ENCODE results near the gene EDARADD.
"Not testable (repeated sequence)": the region's sequence is repeated elsewhere in the genome, so short reads cannot be mapped to it uniquely, and the experiment has no call there.

The EDARADD gene

DNA sequence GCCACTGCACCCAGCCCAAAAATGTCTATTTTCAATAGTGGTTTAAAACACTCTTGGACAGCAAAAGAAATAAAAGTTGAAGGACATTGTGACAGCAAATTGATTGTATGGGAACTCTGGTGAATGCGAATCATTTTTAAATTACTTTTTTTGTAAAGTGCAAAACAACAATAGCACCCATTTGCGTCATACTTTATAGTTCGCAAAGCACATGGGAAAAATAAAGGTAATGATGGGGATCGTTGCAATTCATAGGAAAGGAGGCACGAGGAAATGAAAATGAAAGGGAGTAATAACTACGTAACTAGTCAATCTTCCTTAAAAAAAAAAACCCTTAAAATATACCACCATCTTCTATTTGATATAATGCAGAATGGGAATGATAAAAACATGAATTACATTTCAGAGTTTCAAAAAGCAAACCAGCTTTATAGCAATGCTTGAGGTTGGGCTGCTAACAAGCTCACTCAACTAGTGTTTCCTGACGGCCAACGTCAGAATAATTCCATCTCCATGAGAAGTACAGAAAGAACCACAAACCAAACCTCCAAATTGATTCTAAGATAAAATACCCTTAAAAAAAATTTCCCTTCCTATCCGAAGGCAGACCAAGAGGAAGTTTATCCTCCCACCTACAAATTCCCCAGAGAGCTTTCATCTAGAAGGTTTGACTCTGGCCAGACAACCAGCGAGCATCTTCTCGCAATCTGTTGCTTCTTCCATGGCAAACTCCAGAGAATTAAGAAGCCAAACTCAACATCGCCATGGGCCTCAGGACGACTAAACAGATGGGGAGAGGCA is at the start of gene EDARADD:
TSS of gene EDARADD (plus strand) at position 606 of the 801 bp plus-strand sequence. CDS start at position 765, 159 bp downstream.
- no peak for DNase-seq (ENCODE audit: low spot score)

GRCh38 chr1:236345728-236346127 is 48.4 kb upstream of the EDARADD start:
- DNase-seq (ENCODE audit: low spot score): no peak

- no peak for DNase-seq (ENCODE audit: low spot score)
These were observed 46.0 kb upstream of the EDARADD start for GRCh38 chr1:236348071-236348470.

GRCh38 chr1:236350308-236350707 is 43.8 kb upstream of the EDARADD start:
- no peak for DNase-seq (ENCODE audit: low spot score)

GRCh38 chr1:236351875-236352573 is 42.1 kb upstream of the EDARADD start:
- DNase-seq (ENCODE audit: low spot score): no peak

DNA sequence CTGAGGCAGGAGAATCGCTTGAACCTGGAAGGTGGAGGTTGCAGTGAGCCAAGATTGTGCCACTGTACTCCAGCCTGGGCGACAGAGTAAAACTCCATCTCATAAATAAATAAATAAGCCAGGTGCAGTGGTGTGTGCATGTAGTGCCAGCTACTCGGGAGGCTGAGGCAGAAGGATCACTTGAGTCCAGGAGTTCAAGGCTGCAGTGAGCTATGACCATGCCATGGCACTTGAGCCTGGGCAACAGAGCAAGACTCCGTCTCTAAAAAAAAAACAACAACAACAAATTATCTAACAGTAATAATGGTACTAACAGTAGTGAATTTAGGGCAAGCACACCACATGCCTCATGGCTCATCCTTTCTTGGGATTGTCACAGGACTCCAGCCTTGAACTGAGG is 41.3 kb upstream of the EDARADD start:
- not testable (repeated sequence) for DNase-seq (ENCODE audit: low spot score)

DNA sequence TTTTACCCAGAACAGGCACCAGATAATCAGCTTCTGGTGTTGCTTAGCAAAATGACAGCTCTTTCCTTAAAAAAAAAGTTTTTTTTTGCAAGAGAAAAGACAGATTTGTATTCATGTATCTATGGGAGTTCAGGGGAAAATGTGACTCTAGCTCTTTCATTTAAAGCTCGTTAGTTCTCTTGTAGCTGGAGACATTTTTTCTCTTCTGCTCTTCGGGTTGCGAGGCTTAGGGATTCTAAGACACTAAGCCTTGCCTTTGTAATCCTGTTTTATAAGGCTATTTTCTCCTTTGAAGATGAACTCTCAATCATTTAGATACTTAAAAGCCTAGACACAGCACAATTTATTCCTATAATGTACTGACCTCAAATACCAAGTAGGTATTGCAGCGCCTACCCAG is 40.3 kb upstream of the EDARADD start:
- DNase-seq (ENCODE audit: low spot score): no peak

DNA sequence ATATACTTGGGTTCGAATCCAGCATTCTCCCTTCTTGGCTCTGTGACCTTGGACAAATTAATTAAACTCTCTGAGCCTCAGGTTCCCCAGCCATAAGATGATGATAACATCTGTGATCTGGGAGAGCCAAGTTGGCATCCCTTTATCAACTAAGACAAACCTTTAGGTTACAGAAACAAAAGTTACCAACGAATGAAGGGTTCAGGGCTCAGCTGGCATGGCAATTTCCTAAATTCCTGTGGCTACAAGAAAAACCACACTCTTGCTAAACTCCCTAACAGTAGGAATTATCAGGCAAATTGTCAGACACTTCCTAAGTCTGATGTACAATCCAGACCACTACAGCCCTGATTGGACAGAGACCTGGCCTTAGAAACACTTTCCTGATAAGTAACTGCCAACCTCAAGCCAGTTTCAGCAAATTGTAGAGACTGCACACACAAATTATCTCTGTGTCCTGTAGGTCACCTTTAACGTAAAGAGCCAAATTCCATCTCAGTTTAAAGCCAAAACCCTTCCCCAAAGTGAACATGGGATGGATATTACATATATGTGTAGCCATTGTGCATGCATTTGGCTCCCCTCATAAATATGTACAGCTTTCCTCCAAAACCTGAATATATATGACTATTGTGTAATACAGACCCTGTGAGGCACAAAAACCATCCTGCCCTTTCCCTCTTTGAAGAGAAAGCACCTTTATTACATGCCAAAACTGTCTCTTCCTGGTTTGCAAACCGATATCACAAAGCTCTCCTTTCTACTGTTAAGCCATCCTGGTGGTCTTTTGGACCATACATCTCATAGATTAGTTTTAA is 39.5 kb upstream of the EDARADD start:
- DNase-seq (ENCODE audit: low spot score): no peak

- DNase-seq (ENCODE audit: low spot score): no peak
These were observed 37.9 kb upstream of the EDARADD start for GRCh38 chr1:236356141-236356540.

- no peak for DNase-seq (ENCODE audit: low spot score)
These were observed 32.0 kb upstream of the EDARADD start for GRCh38 chr1:236361909-236362590.

GRCh38 chr1:236363237-236363636 is 30.8 kb upstream of the EDARADD start:
- no peak for DNase-seq (ENCODE audit: low spot score)

GRCh38 chr1:236365999-236366570 is 28.0 kb upstream of the EDARADD start:
- DNase-seq (ENCODE audit: low spot score): no peak

- not testable (repeated sequence) for DNase-seq (ENCODE audit: low spot score)
These were observed 27.4 kb upstream of the EDARADD start for GRCh38 chr1:236366681-236367080.

GRCh38 chr1:236370420-236370819 is 23.7 kb upstream of the EDARADD start:
- no peak for DNase-seq (ENCODE audit: low spot score)

- DNase-seq (ENCODE audit: low spot score): no peak
These were observed 23.0 kb upstream of the EDARADD start for GRCh38 chr1:236371083-236371482.

GRCh38 chr1:236377832-236378535 is 16.1 kb upstream of the EDARADD start:
- no peak for DNase-seq (ENCODE audit: low spot score)

GRCh38 chr1:236381565-236382158 is 12.4 kb upstream of the EDARADD start:
- DNase-seq (ENCODE audit: low spot score): no peak

GRCh38 chr1:236388332-236388731 is 5.8 kb upstream of the EDARADD start:
- no peak for DNase-seq (ENCODE audit: low spot score)

GRCh38 chr1:236389253-236389652 is 4.8 kb upstream of the EDARADD start:
- no peak for DNase-seq (ENCODE audit: low spot score)

- DNase-seq (ENCODE audit: low spot score): no peak
These were observed 3.1 kb upstream of the EDARADD start for GRCh38 chr1:236391008-236391407.

GRCh38 chr1:236392182-236392581 is 1.9 kb upstream of the EDARADD start:
- DNase-seq (ENCODE audit: low spot score): no peak
